ENCODE measurements around the gene SC5D. TPM values are rescaled to one million over a fixed set of nuclear protein-coding genes. Genes with fewer than 3 reads are reported as not detected.

SC5D gene
- total RNA-seq, 1 experiment from 2014 or later: 79.2 TPM

DNA sequence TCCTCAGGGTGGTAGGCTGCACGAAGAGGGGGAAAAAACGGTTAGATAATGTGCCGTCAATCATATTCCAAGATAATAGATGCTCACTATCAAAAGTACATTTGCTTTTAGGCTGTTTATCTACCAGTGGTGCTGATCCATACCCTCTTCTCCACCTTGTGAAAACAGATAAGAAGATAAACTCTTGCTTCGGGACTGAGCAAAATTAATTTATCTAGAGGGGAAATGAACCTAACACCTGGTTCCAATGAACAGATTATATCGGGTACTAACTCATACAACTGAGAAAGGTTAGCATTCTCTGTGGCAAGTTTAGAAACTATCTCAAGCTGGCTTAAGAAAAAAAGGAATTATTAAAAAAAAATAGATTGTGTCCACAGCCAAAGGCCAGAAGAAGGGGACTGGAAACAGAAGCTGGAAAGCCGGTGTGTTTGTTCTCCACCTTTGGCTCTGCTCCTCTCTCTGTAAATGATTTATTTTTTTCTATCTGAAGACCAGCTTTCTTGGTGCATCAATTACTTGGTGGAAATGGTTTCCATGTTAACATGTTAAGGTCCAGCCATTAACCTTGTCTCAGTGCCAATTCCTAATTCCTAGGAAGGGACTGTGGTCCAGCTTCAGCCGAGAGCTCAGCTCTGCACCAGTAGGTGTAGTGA is 55.8 kb downstream of the SC5D start:
- no peaks in the 10 kb centered on the region for H3K9me3 Mint-ChIP-seq

More for the DNA sequence above, 55.8 kb downstream of the SC5D start:
- DNase-seq (ENCODE audit: low spot score): no peak
- ATAC-seq: no peak
- Mint-ChIP-seq H3K27ac (no peak overlapping the region), H3K36me3 (no peaks in the 10 kb centered on the region), H3K4me1 (peaks cover 17% of the 10 kb centered on the region), H3K4me3 (no peak overlapping the region), H3K27me3 (ENCODE audit: low read depth) (no peaks in the 10 kb centered on the region)
- TF ChIP-seq ZBTB21 (CRISPR knock-in tag; IDR thresholded peaks at IDR 0.05; ENCODE audit: borderline replicate concordance) (no peak), SOX15 (CRISPR knock-in tag; IDR thresholded peaks at IDR 0.05) (no peak), NFE2L1 (CRISPR knock-in tag; IDR thresholded peaks at IDR 0.05) (no peak), ETV6 (CRISPR knock-in tag; IDR thresholded peaks at IDR 0.05) (no peak), NFATC4 (CRISPR knock-in tag; IDR thresholded peaks at IDR 0.05) (no peak), ELF4 (CRISPR knock-in tag; IDR thresholded peaks at IDR 0.05; ENCODE audit: low read depth) (no peak), KAT7 (CRISPR knock-in tag; IDR thresholded peaks at IDR 0.05; ENCODE audit: borderline replicate concordance) (no peak)
- TF ChIP-seq, protein P1, sequence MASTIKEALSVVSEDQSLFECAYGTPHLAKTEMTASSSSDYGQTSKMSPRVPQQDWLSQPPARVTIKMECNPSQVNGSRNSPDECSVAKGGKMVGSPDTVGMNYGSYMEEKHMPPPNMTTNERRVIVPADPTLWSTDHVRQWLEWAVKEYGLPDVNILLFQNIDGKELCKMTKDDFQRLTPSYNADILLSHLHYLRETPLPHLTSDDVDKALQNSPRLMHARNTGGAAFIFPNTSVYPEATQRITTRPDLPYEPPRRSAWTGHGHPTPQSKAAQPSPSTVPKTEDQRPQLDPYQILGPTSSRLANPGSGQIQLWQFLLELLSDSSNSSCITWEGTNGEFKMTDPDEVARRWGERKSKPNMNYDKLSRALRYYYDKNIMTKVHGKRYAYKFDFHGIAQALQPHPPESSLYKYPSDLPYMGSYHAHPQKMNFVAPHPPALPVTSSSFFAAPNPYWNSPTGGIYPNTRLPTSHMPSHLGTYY (CRISPR knock-in tag; IDR thresholded peaks at IDR 0.05): no peak
- TF ChIP-seq, protein P2, sequence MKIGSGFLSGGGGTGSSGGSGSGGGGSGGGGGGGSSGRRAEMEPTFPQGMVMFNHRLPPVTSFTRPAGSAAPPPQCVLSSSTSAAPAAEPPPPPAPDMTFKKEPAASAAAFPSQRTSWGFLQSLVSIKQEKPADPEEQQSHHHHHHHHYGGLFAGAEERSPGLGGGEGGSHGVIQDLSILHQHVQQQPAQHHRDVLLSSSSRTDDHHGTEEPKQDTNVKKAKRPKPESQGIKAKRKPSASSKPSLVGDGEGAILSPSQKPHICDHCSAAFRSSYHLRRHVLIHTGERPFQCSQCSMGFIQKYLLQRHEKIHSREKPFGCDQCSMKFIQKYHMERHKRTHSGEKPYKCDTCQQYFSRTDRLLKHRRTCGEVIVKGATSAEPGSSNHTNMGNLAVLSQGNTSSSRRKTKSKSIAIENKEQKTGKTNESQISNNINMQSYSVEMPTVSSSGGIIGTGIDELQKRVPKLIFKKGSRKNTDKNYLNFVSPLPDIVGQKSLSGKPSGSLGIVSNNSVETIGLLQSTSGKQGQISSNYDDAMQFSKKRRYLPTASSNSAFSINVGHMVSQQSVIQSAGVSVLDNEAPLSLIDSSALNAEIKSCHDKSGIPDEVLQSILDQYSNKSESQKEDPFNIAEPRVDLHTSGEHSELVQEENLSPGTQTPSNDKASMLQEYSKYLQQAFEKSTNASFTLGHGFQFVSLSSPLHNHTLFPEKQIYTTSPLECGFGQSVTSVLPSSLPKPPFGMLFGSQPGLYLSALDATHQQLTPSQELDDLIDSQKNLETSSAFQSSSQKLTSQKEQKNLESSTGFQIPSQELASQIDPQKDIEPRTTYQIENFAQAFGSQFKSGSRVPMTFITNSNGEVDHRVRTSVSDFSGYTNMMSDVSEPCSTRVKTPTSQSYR (CRISPR knock-in tag; IDR thresholded peaks at IDR 0.05): no peak
- TF ChIP-seq, protein P3, sequence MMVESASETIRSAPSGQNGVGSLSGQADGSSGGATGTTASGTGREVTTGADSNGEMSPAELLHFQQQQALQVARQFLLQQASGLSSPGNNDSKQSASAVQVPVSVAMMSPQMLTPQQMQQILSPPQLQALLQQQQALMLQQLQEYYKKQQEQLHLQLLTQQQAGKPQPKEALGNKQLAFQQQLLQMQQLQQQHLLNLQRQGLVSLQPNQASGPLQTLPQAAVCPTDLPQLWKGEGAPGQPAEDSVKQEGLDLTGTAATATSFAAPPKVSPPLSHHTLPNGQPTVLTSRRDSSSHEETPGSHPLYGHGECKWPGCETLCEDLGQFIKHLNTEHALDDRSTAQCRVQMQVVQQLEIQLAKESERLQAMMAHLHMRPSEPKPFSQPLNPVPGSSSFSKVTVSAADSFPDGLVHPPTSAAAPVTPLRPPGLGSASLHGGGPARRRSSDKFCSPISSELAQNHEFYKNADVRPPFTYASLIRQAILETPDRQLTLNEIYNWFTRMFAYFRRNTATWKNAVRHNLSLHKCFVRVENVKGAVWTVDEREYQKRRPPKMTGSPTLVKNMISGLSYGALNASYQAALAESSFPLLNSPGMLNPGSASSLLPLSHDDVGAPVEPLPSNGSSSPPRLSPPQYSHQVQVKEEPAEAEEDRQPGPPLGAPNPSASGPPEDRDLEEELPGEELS (CRISPR knock-in tag; IDR thresholded peaks at IDR 0.05): no peak
- TF ChIP-seq, protein P4, sequence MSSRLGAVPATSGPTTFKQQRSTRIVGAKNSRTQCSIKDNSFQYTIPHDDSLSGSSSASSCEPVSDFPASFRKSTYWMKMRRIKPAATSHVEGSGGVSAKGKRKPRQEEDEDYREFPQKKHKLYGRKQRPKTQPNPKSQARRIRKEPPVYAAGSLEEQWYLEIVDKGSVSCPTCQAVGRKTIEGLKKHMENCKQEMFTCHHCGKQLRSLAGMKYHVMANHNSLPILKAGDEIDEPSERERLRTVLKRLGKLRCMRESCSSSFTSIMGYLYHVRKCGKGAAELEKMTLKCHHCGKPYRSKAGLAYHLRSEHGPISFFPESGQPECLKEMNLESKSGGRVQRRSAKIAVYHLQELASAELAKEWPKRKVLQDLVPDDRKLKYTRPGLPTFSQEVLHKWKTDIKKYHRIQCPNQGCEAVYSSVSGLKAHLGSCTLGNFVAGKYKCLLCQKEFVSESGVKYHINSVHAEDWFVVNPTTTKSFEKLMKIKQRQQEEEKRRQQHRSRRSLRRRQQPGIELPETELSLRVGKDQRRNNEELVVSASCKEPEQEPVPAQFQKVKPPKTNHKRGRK (CRISPR knock-in tag; IDR thresholded peaks at IDR 0.05; ENCODE audit: borderline replicate concordance): no peak
- TF ChIP-seq, protein P5, sequence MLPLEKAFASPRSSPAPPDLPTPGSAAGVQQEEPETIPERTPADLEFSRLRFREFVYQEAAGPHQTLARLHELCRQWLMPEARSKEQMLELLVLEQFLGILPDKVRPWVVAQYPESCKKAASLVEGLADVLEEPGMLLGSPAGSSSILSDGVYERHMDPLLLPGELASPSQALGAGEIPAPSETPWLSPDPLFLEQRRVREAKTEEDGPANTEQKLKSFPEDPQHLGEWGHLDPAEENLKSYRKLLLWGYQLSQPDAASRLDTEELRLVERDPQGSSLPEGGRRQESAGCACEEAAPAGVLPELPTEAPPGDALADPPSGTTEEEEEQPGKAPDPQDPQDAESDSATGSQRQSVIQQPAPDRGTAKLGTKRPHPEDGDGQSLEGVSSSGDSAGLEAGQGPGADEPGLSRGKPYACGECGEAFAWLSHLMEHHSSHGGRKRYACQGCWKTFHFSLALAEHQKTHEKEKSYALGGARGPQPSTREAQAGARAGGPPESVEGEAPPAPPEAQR (CRISPR knock-in tag; IDR thresholded peaks at IDR 0.05): no peak
- TF ChIP-seq, protein P6, sequence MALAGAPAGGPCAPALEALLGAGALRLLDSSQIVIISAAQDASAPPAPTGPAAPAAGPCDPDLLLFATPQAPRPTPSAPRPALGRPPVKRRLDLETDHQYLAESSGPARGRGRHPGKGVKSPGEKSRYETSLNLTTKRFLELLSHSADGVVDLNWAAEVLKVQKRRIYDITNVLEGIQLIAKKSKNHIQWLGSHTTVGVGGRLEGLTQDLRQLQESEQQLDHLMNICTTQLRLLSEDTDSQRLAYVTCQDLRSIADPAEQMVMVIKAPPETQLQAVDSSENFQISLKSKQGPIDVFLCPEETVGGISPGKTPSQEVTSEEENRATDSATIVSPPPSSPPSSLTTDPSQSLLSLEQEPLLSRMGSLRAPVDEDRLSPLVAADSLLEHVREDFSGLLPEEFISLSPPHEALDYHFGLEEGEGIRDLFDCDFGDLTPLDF (CRISPR knock-in tag; IDR thresholded peaks at IDR 0.05): no peak
- TF ChIP-seq, protein P7, sequence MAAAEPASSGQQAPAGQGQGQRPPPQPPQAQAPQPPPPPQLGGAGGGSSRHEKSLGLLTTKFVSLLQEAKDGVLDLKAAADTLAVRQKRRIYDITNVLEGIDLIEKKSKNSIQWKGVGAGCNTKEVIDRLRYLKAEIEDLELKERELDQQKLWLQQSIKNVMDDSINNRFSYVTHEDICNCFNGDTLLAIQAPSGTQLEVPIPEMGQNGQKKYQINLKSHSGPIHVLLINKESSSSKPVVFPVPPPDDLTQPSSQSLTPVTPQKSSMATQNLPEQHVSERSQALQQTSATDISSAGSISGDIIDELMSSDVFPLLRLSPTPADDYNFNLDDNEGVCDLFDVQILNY (CRISPR knock-in tag; IDR thresholded peaks at IDR 0.05): no peak
- TF ChIP-seq, protein P8, sequence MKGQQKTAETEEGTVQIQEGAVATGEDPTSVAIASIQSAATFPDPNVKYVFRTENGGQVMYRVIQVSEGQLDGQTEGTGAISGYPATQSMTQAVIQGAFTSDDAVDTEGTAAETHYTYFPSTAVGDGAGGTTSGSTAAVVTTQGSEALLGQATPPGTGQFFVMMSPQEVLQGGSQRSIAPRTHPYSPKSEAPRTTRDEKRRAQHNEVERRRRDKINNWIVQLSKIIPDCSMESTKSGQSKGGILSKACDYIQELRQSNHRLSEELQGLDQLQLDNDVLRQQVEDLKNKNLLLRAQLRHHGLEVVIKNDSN (CRISPR knock-in tag; IDR thresholded peaks at IDR 0.05): no peak
- TF ChIP-seq, protein P9, sequence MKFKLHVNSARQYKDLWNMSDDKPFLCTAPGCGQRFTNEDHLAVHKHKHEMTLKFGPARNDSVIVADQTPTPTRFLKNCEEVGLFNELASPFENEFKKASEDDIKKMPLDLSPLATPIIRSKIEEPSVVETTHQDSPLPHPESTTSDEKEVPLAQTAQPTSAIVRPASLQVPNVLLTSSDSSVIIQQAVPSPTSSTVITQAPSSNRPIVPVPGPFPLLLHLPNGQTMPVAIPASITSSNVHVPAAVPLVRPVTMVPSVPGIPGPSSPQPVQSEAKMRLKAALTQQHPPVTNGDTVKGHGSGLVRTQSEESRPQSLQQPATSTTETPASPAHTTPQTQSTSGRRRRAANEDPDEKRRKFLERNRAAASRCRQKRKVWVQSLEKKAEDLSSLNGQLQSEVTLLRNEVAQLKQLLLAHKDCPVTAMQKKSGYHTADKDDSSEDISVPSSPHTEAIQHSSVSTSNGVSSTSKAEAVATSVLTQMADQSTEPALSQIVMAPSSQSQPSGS (CRISPR knock-in tag; IDR thresholded peaks at IDR 0.05; ENCODE audit: borderline replicate concordance, low read depth): no peak
- TF ChIP-seq, protein P10, sequence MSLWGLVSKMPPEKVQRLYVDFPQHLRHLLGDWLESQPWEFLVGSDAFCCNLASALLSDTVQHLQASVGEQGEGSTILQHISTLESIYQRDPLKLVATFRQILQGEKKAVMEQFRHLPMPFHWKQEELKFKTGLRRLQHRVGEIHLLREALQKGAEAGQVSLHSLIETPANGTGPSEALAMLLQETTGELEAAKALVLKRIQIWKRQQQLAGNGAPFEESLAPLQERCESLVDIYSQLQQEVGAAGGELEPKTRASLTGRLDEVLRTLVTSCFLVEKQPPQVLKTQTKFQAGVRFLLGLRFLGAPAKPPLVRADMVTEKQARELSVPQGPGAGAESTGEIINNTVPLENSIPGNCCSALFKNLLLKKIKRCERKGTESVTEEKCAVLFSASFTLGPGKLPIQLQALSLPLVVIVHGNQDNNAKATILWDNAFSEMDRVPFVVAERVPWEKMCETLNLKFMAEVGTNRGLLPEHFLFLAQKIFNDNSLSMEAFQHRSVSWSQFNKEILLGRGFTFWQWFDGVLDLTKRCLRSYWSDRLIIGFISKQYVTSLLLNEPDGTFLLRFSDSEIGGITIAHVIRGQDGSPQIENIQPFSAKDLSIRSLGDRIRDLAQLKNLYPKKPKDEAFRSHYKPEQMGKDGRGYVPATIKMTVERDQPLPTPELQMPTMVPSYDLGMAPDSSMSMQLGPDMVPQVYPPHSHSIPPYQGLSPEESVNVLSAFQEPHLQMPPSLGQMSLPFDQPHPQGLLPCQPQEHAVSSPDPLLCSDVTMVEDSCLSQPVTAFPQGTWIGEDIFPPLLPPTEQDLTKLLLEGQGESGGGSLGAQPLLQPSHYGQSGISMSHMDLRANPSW (CRISPR knock-in tag; conservative IDR thresholded peaks at IDR 0.05; ENCODE audit: low read depth): no peak
- CTCF ChIA-PET: interaction anchor here (0.9 kb wide), 1 partner anchor 13 kb away, joined by 3 read pairs; no protein-coding TSS in a partner anchor
- POLR2A ChIA-PET: no interaction called here
